ENCODE measurements around the gene ITGAV. TPM values are rescaled to one million over a fixed set of nuclear protein-coding genes. Genes with fewer than 3 reads are reported as not detected.

Gene ITGAV
- total and polyA plus RNA-seq, 2 of the 4 experiments (the other 2 are of a cell fraction): 45.8 to 181 TPM

DNA sequence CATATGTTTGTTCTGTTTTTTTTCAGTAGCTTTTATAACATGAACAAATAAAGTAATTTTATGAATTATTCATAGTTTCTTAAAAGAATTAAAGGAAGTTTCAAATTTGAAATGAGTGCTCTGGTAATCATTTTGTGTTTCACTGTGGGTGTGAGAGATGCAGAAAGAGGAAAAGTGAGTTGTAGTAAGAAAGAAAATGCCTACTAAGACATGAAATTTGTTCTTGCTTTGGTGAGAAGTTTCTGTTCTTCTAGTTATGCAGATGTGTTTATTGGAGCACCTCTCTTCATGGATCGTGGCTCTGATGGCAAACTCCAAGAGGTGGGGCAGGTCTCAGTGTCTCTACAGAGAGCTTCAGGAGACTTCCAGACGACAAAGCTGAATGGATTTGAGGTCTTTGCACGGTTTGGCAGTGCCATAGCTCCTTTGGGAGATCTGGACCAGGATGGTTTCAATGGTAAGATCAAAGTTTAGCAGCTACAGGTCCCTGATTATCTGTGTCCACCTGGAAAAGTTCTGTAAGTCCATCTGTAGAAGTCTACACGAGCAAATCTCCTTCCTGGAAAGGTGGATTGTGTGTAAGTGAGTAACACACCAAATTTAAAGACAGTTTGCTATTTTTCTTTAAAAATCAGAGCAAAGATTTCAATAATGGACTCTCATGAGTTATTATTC is 51.4 kb downstream of the ITGAV start (continued):
- no peak for TF ChIP-seq SMC3 (IDR thresholded peaks at IDR 0.05; ENCODE audit: low read depth, low read length)

DNA sequence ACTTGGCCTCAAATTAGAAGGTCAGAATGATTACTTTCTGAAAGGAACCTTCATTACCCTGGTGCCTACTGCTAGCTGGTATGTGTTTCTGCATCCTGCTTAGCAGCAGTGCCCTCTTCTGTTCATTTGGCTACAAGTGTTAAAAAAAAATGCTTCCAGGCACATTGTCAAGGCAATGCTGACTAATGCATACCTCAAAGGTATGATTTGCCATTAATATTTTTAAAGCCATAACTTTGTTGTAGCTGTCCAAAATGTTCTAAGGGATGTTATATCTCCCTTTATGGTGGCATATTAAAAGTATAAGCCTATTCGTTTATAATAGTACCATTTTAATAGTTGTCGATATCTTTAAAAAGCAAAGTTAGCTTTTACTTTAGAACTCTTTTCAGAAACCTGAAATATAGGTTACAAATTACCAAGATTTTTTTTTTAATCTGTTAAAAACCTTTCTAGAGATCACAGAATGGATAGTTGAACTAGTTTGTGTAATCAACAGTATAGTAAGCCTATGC is 52.0 kb downstream of the ITGAV start:
- no peaks in the 10 kb centered on the region for H3K27me3 ChIP-seq (ENCODE audit: control insufficient read depth, insufficient read depth, low read length)
- H3K14ac ChIP-seq (replicated peaks; ENCODE audit: low read depth, low read length): no peak overlapping the region
- no peaks in the 10 kb centered on the region for H3K9me3 ChIP-seq (ENCODE audit: control insufficient read depth, insufficient read depth, low read length)
- H3K23ac ChIP-seq (ENCODE audit: low read depth, low read length): no peak overlapping the region
- ATAC-seq (ENCODE audit: low read depth) (peak; percentile 87), DNase-seq (peak; percentile 78)
- intact Hi-C loops (cut with micrococcal nuclease): loop anchor here (1.0 to 10.0 kb wide), 3 partner anchors 52 to 367 kb away; partner anchors contain the start of gene ITGAV
- POLR2A ChIA-PET (ENCODE audit: unreplicated experiment): no interaction called here
- no peak overlapping the region for H2AFZ ChIP-seq (replicated peaks; ENCODE audit: low read length, poor library complexity)
- no peak overlapping the region for H3K4me3 ChIP-seq (ENCODE audit: insufficient read depth, low read depth, low read length)
- H3K18ac ChIP-seq (ENCODE audit: low read depth, low read length): no peak overlapping the region
- H3K9ac ChIP-seq (ENCODE audit: low read depth, low read length): no peak overlapping the region
- TF ChIP-seq RAD21 (IDR thresholded peaks at IDR 0.05; ENCODE audit: low read length) (peak; percentile 95), SMC3 (IDR thresholded peaks at IDR 0.05; ENCODE audit: low read depth, low read length) (peak; percentile 79), MAFK (IDR thresholded peaks at IDR 0.05; ENCODE audit: low read depth, low read length) (peak; percentile 75), CHD1 (IDR thresholded peaks at IDR 0.05; ENCODE audit: low read depth, low read length) (no peak)
- TF ChIP-seq, protein P1, sequence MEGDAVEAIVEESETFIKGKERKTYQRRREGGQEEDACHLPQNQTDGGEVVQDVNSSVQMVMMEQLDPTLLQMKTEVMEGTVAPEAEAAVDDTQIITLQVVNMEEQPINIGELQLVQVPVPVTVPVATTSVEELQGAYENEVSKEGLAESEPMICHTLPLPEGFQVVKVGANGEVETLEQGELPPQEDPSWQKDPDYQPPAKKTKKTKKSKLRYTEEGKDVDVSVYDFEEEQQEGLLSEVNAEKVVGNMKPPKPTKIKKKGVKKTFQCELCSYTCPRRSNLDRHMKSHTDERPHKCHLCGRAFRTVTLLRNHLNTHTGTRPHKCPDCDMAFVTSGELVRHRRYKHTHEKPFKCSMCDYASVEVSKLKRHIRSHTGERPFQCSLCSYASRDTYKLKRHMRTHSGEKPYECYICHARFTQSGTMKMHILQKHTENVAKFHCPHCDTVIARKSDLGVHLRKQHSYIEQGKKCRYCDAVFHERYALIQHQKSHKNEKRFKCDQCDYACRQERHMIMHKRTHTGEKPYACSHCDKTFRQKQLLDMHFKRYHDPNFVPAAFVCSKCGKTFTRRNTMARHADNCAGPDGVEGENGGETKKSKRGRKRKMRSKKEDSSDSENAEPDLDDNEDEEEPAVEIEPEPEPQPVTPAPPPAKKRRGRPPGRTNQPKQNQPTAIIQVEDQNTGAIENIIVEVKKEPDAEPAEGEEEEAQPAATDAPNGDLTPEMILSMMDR (conservative IDR thresholded peaks at IDR 0.05; ENCODE audit: low read depth, low read length): peak; percentile 86
- no peak overlapping the region for H2AK5ac ChIP-seq (ENCODE audit: low read depth, low read length)
- H4K5ac ChIP-seq (ENCODE audit: low read depth, low read length): no peak overlapping the region
- no peak overlapping the region for H2BK20ac ChIP-seq (ENCODE audit: low read depth, low read length)
- no peaks in the 10 kb centered on the region for H4K20me1 ChIP-seq (ENCODE audit: insufficient read depth, low read length)
- in situ Hi-C loops (cut with MboI; ENCODE audit: low sequenced_read_pairs): loop anchor here (5.0 kb wide), 1 partner anchor 135 kb away; no protein-coding TSS in a partner anchor
- H2BK120ac ChIP-seq (ENCODE audit: low read depth, low read length): no peak overlapping the region
- H3K4me2 ChIP-seq (ENCODE audit: low read depth, low read length): no peak overlapping the region
- no peak overlapping the region for H2AK9ac ChIP-seq (replicated peaks; ENCODE audit: low read depth, low read length, poor library complexity)
- peaks cover 0 to 13% of the 10 kb centered on the region in 2 experiments; a peak in 2 of 4 replicates for H3K79me1 ChIP-seq (ENCODE audit: low read depth in 1 of 2, low read length in 2 of 2)
- CTCF ChIA-PET: interaction anchor here (0.6 to 2.9 kb wide), 17 partner anchors 10 to 1495 kb away, joined by 3 to 26 read pairs (median 4); no protein-coding TSS in a partner anchor
- H3K56ac ChIP-seq (ENCODE audit: extremely low read depth, insufficient read depth, low read length): no peak overlapping the region
- no peak overlapping the region for H3K4ac ChIP-seq (ENCODE audit: low read depth, low read length)
- H4K8ac ChIP-seq (ENCODE audit: low read depth in 2 of 2, low read length in 2 of 2): no peak overlapping the region
- H2BK5ac ChIP-seq (ENCODE audit: low read depth, low read length, poor library complexity, severe bottlenecking): no peak overlapping the region
- H3K36me3 ChIP-seq (ENCODE audit: control insufficient read depth, insufficient read depth, low read length): peaks cover 18% of the 10 kb centered on the region
- no CpG with 5 or more reads among the region's 2 CpGs for WGBS, 2 experiments (ENCODE audit: extremely low coverage in 2 of 2, insufficient read length in 1 of 2)
- H2BK15ac ChIP-seq (ENCODE audit: low read depth, low read length): no peak overlapping the region
- no TSS peak for BruUV-seq (replicated peaks)
- H4K91ac ChIP-seq (ENCODE audit: insufficient read depth, low read depth, low read length): no peak overlapping the region
- peaks cover 6% of the 10 kb centered on the region for H3K9me1 ChIP-seq (ENCODE audit: insufficient read depth, low read length)
- dilution Hi-C loops (cut with HindIII; ENCODE audit: low sequenced_read_pairs, unreplicated experiment): no loop called here
- H3K27ac ChIP-seq (ENCODE audit: insufficient read depth, low read length): no peak overlapping the region
- peaks cover 14% of the 10 kb centered on the region for H3K4me1 ChIP-seq (ENCODE audit: control insufficient read depth, insufficient read depth, low read length)
